K562 (cell line): ENCODE results near the gene CLCA2. TPM values are rescaled to one million over a fixed set of nuclear protein-coding genes. Genes with fewer than 3 reads are reported as not detected.

Experiments
- ATAC-seq: fragments of 200-7000 bp; cut with Tn5 transposase; 3 replicates; pipeline ENCODE4 v1.9.1; 2020; ENCODE audit warnings: moderate library complexity
- Bru-seq: library from RNA; stranded (reverse); fragments of 400-500 nt; gene quantifications from one replicate; lab custom pipeline; 2021; lab: Mats Ljungman, UMichigan
- BruChase-seq, 2 experiments: library from RNA; stranded (reverse); fragments of 400-500 nt; gene quantifications; one replicate each; lab custom pipeline; 2021; lab: Mats Ljungman, UMichigan
- BruUV-seq: library from RNA; stranded (reverse); fragments of 400-500 nt; replicated peaks from 2 replicates; lab custom pipeline; 2021; lab: Mats Ljungman, UMichigan
- CTCF ChIA-PET: fragments of 300-600 bp; formaldehyde crosslinking; extraction: SDS; loops from one replicate; lab custom pipeline; 2021; ENCODE audit warnings: low intra/inter-chr PET ratio; lab: Yijun Ruan, JAX
- POLR2A ChIA-PET: fragments of 300-600, 350-650 bp; sonication (Branson Sonifier 250); formaldehyde crosslinking; extraction: SDS; loops from one replicate; lab custom pipeline; 2021; ENCODE audit warnings: antibody characterized with exemption, inconsistent platforms; lab: Yijun Ruan, JAX
- DNase-seq, 4 experiments: peaks; one replicate each; pipeline versions ENCODE4 v3.0.0 to v3.0.0-alpha.2; 2011 to 2018; ENCODE audit warnings: low spot score in 3 of 4, mixed read lengths in 3 of 4; ENCODE audit errors: extremely low read depth in 1 of 4
- FAIRE-seq: peaks from 2 replicates; lab custom pipeline; 2011; peaks lifted over from hg19 to GRCh38; lab: Jason Lieb, UNC
- H2AFZ ChIP-seq: 2 replicates; pipeline ENCODE4 v1.6.0; 2011; ENCODE audit warnings: low read depth, low read length, control low read depth, inconsistent platforms
- H3K27ac ChIP-seq: fragments of 200-600 bp; 3 replicates; pipeline ENCODE4 v1.8.0; 2011; ENCODE audit warnings: low read depth, mild to moderate bottlenecking, control low read depth, inconsistent platforms, low read length, moderate library complexity, mixed read lengths; ENCODE audit errors: extremely low read depth
- H3K27me3 ChIP-seq, 2 experiments: fragments of 300-600 bp in 1 of 2; 2 replicates in 1 of 2; 3 replicates in 1 of 2; pipeline versions ENCODE4 v1.6.0 to v1.8.0; 2011; ENCODE audit warnings: inconsistent platforms in 2 of 2, low read length in 2 of 2, mild to moderate bottlenecking in 1 of 2, mixed read lengths in 1 of 2, moderate library complexity in 1 of 2; ENCODE audit not compliant: control insufficient read depth in 2 of 2, insufficient read depth in 2 of 2
- H3K36me3 ChIP-seq: fragments of 300-600 bp; 3 replicates; pipeline ENCODE4 v1.8.0; 2011; ENCODE audit warnings: mild to moderate bottlenecking, low read length, inconsistent platforms; ENCODE audit not compliant: control insufficient read depth, insufficient read depth
- H3K4me1 ChIP-seq, 2 experiments: fragments of 200-600 bp in 1 of 2; replicated peaks in 1 of 2; 2 replicates in 1 of 2; 3 replicates in 1 of 2; pipeline versions ENCODE4 v1.5.1 to v1.8.0; 2011; ENCODE audit warnings: inconsistent platforms in 2 of 2, low read length in 2 of 2, mild to moderate bottlenecking in 1 of 2, mixed read lengths in 1 of 2, moderate library complexity in 1 of 2; ENCODE audit not compliant: control insufficient read depth in 2 of 2, insufficient read depth in 2 of 2
- H3K4me2 ChIP-seq: 2 replicates; pipeline ENCODE4 v1.6.1; 2011; ENCODE audit warnings: low read length, control low read depth, inconsistent platforms, mixed read lengths; ENCODE audit not compliant: insufficient read depth
- H3K4me3 ChIP-seq: fragments of 200-600 bp; sonication (generic), shearing (Covaris generic); 2 replicates; pipeline ENCODE4 v1.5.1; 2016; ENCODE audit warnings: control low read depth, inconsistent platforms
- H3K79me2 ChIP-seq: fragments of 200-600 bp; 3 replicates; pipeline ENCODE4 v1.8.0; 2011; ENCODE audit warnings: low read length, inconsistent platforms; ENCODE audit not compliant: control insufficient read depth, insufficient read depth
- H3K9ac ChIP-seq, 2 experiments: 2 replicates each; pipeline versions ENCODE4 v1.6.0 to v1.6.1; 2011; ENCODE audit warnings: low read depth in 2 of 2, low read length in 2 of 2, control low read depth in 1 of 2, inconsistent platforms in 1 of 2, mild to moderate bottlenecking in 1 of 2, mixed read lengths in 1 of 2; ENCODE audit not compliant: insufficient read depth in 1 of 2
- H3K9me1 ChIP-seq: one replicate; pipeline ENCODE4 v1.6.0; 2011; ENCODE audit warnings: inconsistent platforms, mild to moderate bottlenecking, low read length, moderate library complexity; ENCODE audit not compliant: control insufficient read depth, insufficient read depth
- H3K9me3 ChIP-seq: replicated peaks from 2 replicates; pipeline ENCODE4 v1.5.1; 2011; ENCODE audit warnings: low read depth, low read length, inconsistent platforms; ENCODE audit not compliant: control insufficient read depth, insufficient read depth
- H4K20me1 ChIP-seq: replicated peaks from 2 replicates; pipeline ENCODE4 v1.6.1; 2011; ENCODE audit warnings: low read length, inconsistent platforms, mixed read lengths; ENCODE audit not compliant: control insufficient read depth, insufficient read depth
- HDAC2 ChIP-seq: fragments of 450-650 bp; IDR thresholded peaks from 2 replicates; pipeline ENCODE4 v1.6.1; 2016; ENCODE audit warnings: mild to moderate bottlenecking
- NCOA2 ChIP-seq, 2 experiments: fragments of 450-650 bp; IDR thresholded peaks; 2 replicates each; pipeline ENCODE4 v1.6.1; 2018; ENCODE audit warnings: mild to moderate bottlenecking in 2 of 2, moderate library complexity in 1 of 2; ENCODE audit not compliant: partially characterized antibody in 2 of 2
- PML ChIP-seq: IDR thresholded peaks from 2 replicates; pipeline ENCODE4 v1.6.1; 2012; ENCODE audit warnings: low read length, inconsistent platforms
- SIX5 ChIP-seq, 2 experiments: IDR thresholded peaks; 2 replicates each; pipeline ENCODE4 v1.6.1; 2011; ENCODE audit warnings: low read length in 2 of 2, borderline replicate concordance in 1 of 2, low read depth in 1 of 2, mild to moderate bottlenecking in 1 of 2, moderate library complexity in 1 of 2; ENCODE audit not compliant: insufficient read depth in 1 of 2
- ZNF507 ChIP-seq: conservative IDR thresholded peaks from 2 replicates; pipeline ENCODE4 v1.6.1; 2017; ENCODE audit warnings: missing genetic modification characterization, missing compliant biosample characterization
- ZNF778 ChIP-seq: fragments of 450-650 bp; formaldehyde crosslinking; IDR thresholded peaks from 2 replicates; pipeline ENCODE4 v1.4.0; 2020; ENCODE audit warnings: mild to moderate bottlenecking, moderate library complexity
- in situ Hi-C: fragments of 300-500 bp; cut with MboI; formaldehyde crosslinking; loops from 4 replicates; pipeline ENCODE4 v1.15.0; 2018; ENCODE audit warnings: inconsistent platforms, mixed read lengths
- intact Hi-C: fragments of 100-400 bp; cut with micrococcal nuclease; formaldehyde crosslinking; loops from 2 replicates; pipeline ENCODE4 v1.14.2; 2022
- long read RNA-seq, 3 experiments: library from polyadenylated mRNA in 2 of 3; library from RNA in 1 of 3; unstranded in 2 of 3; stranded (forward) in 1 of 3; transcript quantifications; one replicate each; pipeline ENCODE4 v2.0.0, GENCODE V29; 2019 to 2022
- polyA minus RNA-seq, 3 experiments: library from RNA; depleted of rRNA, polyadenylated mRNA; stranded (reverse); fragments of >200 nt; gene quantifications; 2 replicates each; pipeline ENCODE4 v1.2.3, GENCODE V29; 2011
- polyA plus RNA-seq, 8 experiments: library from polyadenylated mRNA; depleted of rRNA in 4 of 8; stranded (reverse) in 5 of 8; unstranded in 3 of 8; fragments of >200 nt; fragmentation: Nextera tagmentation in 2 of 8; fragmentation: Illumina TruSeq in 1 of 8; extraction: Ambion mirVana in 2 of 8; extraction: Trizol in 1 of 8; gene quantifications; 2 replicates each; pipeline versions ENCODE4 v1.2.1 to v1.2.3, GENCODE V29; 2011 to 2014; ENCODE audit warnings: inconsistent platforms in 1 of 8, missing spikeins in 1 of 8
- total RNA-seq, 7 experiments: library from RNA; depleted of rRNA in 6 of 7; stranded (reverse); fragments of >200 nt in 6 of 7; fragmentation: Illumina TruSeq in 2 of 7; extraction: Trizol in 2 of 7; gene quantifications; 2 replicates each; pipeline versions ENCODE4 v1.2.1 to v1.2.3, GENCODE V29; 2011 to 2021; ENCODE audit warnings: low replicate concordance in 1 of 7
- TF ChIP-seq, protein P1 (sequence below), 2 experiments: fragments of 200-800 bp in 1 of 2; sonication (Bioruptor generic) in 1 of 2; sonication (generic) in 1 of 2; formaldehyde crosslinking in 1 of 2; IDR thresholded peaks in 1 of 2; conservative IDR thresholded peaks in 1 of 2; 2 replicates each; pipeline versions ENCODE4 v1.5.0 to v1.6.1; 2016 to 2020; ENCODE audit warnings: missing compliant biosample characterization in 1 of 2, missing genetic modification characterization in 1 of 2, missing genetic modification reagents in 1 of 2
- TF ChIP-seq, protein P2 (sequence below): IDR thresholded peaks from 2 replicates; pipeline ENCODE4 v1.6.1; 2011; ENCODE audit not compliant: insufficient read length; ENCODE audit errors: extremely low read depth

CLCA2 gene, protein sequence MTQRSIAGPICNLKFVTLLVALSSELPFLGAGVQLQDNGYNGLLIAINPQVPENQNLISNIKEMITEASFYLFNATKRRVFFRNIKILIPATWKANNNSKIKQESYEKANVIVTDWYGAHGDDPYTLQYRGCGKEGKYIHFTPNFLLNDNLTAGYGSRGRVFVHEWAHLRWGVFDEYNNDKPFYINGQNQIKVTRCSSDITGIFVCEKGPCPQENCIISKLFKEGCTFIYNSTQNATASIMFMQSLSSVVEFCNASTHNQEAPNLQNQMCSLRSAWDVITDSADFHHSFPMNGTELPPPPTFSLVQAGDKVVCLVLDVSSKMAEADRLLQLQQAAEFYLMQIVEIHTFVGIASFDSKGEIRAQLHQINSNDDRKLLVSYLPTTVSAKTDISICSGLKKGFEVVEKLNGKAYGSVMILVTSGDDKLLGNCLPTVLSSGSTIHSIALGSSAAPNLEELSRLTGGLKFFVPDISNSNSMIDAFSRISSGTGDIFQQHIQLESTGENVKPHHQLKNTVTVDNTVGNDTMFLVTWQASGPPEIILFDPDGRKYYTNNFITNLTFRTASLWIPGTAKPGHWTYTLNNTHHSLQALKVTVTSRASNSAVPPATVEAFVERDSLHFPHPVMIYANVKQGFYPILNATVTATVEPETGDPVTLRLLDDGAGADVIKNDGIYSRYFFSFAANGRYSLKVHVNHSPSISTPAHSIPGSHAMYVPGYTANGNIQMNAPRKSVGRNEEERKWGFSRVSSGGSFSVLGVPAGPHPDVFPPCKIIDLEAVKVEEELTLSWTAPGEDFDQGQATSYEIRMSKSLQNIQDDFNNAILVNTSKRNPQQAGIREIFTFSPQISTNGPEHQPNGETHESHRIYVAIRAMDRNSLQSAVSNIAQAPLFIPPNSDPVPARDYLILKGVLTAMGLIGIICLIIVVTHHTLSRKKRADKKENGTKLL
- total RNA-seq (2011; cell fraction: chromatin; rRNA removed; ENCODE audit: low replicate concordance), result not detected in 2 replicates
- total RNA-seq (2011; cell fraction: nucleolus; rRNA removed), result not detected in 2 replicates
- not detected in 2 replicates for total RNA-seq (2011; cell fraction: nucleoplasm; rRNA removed)
- not detected in 2 replicates for total RNA-seq (2014; rRNA removed)
- total RNA-seq (2014; rRNA removed; fragmentation: Illumina TruSeq; extraction: Trizol), result not detected in 2 replicates
- not detected in 2 replicates for total RNA-seq (2015; rRNA removed; fragmentation: Illumina TruSeq; extraction: Trizol)
- not detected in 2 replicates for total RNA-seq (2021)
- 0.03 TPM in 1 of 2 replicates, not detected in the other for polyA plus RNA-seq (2011; rRNA removed)
- polyA plus RNA-seq (2011; cell fraction: cytosol; rRNA removed), result 0.01 TPM in 1 of 2 replicates, not detected in the other
- polyA plus RNA-seq (2011; cell fraction: nucleus; rRNA removed), result not detected in 2 replicates
- not detected in 2 replicates for polyA plus RNA-seq (2012)
- not detected in 2 replicates for polyA plus RNA-seq (2014; fragmentation: Illumina TruSeq; extraction: Trizol)
- not detected for polyA plus RNA-seq (2014; fragmentation: Nextera tagmentation; extraction: Ambion mirVana)
- not detected in 2 replicates for polyA plus RNA-seq (2014; rRNA removed)
- not detected in 2 replicates for polyA minus RNA-seq (2011; rRNA and poly(A)+ RNA removed)
- not detected in 2 replicates for polyA minus RNA-seq (2011; cell fraction: cytosol; rRNA and poly(A)+ RNA removed)
- polyA minus RNA-seq (2011; cell fraction: nucleus; rRNA and poly(A)+ RNA removed), result not detected in 2 replicates
- percentile 3 among the genes with signal in this experiment for Bru-seq, nascent RNA
- not detected for BruChase-seq, experiment 1, labeled RNA remaining after a 2-hour chase
- not detected for BruChase-seq, experiment 2, labeled RNA remaining after a 6-hour chase
- long read RNA-seq, experiment 1, result 0 reads
- long read RNA-seq, experiment 2, result 0 reads
- long read RNA-seq, experiment 3, result 0 reads

DNA sequence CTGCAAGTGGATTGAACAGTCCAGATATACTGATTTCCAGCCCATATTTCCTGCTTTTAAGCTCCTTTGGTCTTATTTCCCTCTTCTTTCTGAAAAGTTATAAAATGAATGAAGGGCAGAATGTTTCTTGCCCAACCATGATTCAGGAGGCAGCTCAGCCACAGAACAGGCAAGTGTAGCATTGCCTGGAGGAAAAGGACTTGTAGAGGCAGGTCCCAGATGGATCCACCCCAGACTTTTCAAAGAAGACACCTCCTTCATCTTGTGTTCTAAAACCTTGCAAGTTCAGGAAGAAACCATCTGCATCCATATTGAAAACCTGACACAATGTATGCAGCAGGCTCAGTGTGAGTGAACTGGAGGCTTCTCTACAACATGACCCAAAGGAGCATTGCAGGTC lies at the start of gene CLCA2:
Gene CLCA2, plus strand, starts transcription at position 299 of the 400 bp plus-strand sequence. Its CDS starts 77 bp downstream, at position 376.
- H3K27ac ChIP-seq, result no peak within 1 kb of the TSS
- DNase-seq, result no peak
- no peak within 1 kb of the TSS for H2AFZ ChIP-seq
- no peaks in the 10 kb centered on the region for H3K9me3 ChIP-seq
- H3K27me3 ChIP-seq, result no peaks in the 10 kb centered on the region
- POLR2A ChIA-PET, result no interaction called here
- no peaks in the 10 kb centered on the region for H3K4me1 ChIP-seq
- TF ChIP-seq, protein P1, sequence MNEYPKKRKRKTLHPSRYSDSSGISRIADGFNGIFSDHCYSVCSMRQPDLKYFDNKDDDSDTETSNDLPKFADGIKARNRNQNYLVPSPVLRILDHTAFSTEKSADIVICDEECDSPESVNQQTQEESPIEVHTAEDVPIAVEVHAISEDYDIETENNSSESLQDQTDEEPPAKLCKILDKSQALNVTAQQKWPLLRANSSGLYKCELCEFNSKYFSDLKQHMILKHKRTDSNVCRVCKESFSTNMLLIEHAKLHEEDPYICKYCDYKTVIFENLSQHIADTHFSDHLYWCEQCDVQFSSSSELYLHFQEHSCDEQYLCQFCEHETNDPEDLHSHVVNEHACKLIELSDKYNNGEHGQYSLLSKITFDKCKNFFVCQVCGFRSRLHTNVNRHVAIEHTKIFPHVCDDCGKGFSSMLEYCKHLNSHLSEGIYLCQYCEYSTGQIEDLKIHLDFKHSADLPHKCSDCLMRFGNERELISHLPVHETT (CRISPR knock-in tag; conservative IDR thresholded peaks at IDR 0.05 in 1 of 2, IDR thresholded peaks at IDR 0.05 in 1 of 2), result no peak
- TF ChIP-seq ZNF778 (no peak), HDAC2 (no peak), ZNF507 (tag) (no peak), NCOA2 (IDR thresholded peaks at IDR 0.05; ENCODE audit: partially characterized antibody in 2 of 2) (no peak), PML (no peak), SIX5 (IDR thresholded peaks at IDR 0.05; ENCODE audit: borderline replicate concordance in 1 of 2, insufficient read depth in 1 of 2, low read depth in 1 of 2, low read length in 2 of 2) (no peak)
- TF ChIP-seq, protein P2, sequence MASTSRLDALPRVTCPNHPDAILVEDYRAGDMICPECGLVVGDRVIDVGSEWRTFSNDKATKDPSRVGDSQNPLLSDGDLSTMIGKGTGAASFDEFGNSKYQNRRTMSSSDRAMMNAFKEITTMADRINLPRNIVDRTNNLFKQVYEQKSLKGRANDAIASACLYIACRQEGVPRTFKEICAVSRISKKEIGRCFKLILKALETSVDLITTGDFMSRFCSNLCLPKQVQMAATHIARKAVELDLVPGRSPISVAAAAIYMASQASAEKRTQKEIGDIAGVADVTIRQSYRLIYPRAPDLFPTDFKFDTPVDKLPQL, result no peak
- H3K9ac ChIP-seq, result no peak within 1 kb of the TSS
- H3K4me3 ChIP-seq, result no peak within 1 kb of the TSS
- H3K9me1 ChIP-seq, result no peaks in the 10 kb centered on the region
- ATAC-seq, result no peak
- CTCF ChIA-PET, result no interaction called here
- H3K79me2 ChIP-seq, result no peaks in the 10 kb centered on the region
- FAIRE-seq, result no peak
- no peaks in the 10 kb centered on the region for H4K20me1 ChIP-seq
- intact Hi-C loops, result no loop called here
- no peak within 1 kb of the TSS for H3K4me2 ChIP-seq
- in situ Hi-C loops, result no loop called here
- no TSS peak for BruUV-seq
- no peaks in the 10 kb centered on the region for H3K36me3 ChIP-seq
